ENCODE data around the gene PRRX2. TPM values are rescaled to one million over a fixed set of nuclear protein-coding genes. Genes with fewer than 3 reads are reported as not detected.

PRRX2 gene
- total and polyA plus RNA-seq, 7 donors = 0.46 to 4.7 (median 2.0) TPM; not detected in 1

DNA sequence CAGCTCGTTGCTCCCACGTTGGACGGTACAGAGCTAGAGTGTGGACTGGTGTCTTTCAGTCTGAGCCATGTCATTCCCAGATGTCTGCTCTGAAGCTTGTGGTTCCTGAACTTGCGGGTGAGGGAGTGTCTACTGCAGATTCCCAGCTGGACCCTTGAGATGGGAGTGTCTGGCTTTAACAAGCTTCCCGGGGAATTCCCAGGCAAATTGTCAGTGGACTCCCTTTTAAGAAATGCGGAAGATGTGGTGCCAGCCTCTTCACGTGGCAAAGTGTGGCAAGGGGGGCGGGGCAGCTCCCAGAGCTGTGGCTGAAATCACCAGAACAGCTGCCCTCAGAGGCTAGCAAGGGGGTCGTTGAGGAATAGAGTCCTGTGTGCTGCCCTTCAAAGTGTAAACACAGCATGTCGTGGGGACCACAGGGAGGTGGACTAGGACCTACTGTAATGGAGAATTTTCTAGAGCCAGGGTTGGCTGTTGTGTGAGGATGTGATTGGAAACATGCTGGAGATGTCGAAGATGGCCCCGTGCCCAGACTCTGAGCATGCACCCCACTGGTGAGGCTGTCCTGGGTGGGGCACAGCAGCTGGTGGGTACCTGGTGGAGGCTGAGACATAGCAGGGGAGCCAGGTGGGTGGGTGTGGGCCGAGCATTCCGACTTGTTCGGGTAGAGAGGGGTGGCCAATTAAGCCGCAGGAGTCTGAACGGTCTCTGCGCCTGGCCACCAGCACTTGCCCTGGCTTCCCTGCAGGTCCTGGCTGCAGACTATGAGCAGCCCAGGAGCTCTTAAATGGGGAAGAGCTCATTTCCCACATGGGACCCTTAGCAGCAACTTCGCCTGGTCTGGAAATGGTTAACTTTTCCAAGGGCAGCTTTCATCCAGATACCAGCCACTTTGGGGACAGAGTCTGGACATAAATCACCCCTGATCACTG is 37.4 kb downstream of the PRRX2 start:
- TF ChIP-seq POLR2A (IDR thresholded peaks at IDR 0.05) = no peak
- peak in 1 of 4 donors; percentile 5 for TF ChIP-seq POLR2AphosphoS5 (IDR thresholded peaks at IDR 0.05)
- H3K27ac ChIP-seq = peak overlapping the region; percentile 27 to 75 (median 60)
- WGBS, 2 donors = 26 to 51% methylated on average over 19 of the region's 19 CpGs
- H3K9me3 ChIP-seq = no peaks in the 10 kb centered on the region
- peak overlapping the region in 1 of 4 donors; percentile 2 for H3K4me3 ChIP-seq
- H3K27me3 ChIP-seq = peaks cover 0 to 19% (median 11%) of the 10 kb centered on the region in 3 donors
- peaks cover 0 to 33% (median 24%) of the 10 kb centered on the region in 4 donors for H3K4me1 ChIP-seq
- no peaks in the 10 kb centered on the region for H3K36me3 ChIP-seq
- DNase-seq = no peak
- intact Hi-C loops (cut with DNase I) = no loop called here

DNA sequence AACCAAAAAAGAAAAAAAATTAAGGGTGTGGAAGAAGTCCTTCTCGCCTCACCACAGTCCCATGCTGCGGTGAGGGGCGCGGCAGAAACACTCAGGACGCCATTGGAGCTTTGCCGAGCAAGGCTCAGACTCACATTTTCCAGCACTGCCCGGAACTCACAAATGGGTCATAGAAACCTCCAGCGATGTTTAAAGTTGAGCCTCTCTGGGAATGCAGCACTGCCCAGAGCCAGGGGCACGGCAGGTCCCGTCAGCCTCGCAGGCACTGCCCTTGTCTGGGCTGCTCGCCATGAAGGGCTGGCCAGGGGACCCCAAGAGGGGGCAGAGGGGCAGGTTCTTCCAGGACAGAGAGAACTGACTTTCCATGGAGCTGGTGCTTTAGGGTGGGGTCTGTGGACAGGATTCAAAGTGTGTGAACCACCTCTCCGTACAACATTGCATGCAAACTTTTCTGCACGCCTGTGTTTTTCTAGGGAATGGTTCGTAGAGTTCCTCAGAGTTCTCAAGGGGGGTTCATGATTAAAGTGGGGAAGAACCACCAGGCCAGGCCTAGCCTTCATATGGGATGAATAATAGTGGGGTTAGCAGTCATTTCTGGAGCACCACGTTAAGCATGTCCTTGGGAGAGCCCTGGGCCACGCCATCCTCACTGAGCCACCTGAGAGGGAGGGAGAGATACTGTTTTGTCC is 38.4 kb downstream of the PRRX2 start:
- TF ChIP-seq EP300 (IDR thresholded peaks at IDR 0.05) (no peak), POLR2A (IDR thresholded peaks at IDR 0.05) (no peak)
- TF ChIP-seq, protein P1, sequence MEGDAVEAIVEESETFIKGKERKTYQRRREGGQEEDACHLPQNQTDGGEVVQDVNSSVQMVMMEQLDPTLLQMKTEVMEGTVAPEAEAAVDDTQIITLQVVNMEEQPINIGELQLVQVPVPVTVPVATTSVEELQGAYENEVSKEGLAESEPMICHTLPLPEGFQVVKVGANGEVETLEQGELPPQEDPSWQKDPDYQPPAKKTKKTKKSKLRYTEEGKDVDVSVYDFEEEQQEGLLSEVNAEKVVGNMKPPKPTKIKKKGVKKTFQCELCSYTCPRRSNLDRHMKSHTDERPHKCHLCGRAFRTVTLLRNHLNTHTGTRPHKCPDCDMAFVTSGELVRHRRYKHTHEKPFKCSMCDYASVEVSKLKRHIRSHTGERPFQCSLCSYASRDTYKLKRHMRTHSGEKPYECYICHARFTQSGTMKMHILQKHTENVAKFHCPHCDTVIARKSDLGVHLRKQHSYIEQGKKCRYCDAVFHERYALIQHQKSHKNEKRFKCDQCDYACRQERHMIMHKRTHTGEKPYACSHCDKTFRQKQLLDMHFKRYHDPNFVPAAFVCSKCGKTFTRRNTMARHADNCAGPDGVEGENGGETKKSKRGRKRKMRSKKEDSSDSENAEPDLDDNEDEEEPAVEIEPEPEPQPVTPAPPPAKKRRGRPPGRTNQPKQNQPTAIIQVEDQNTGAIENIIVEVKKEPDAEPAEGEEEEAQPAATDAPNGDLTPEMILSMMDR (IDR thresholded peaks at IDR 0.05) = no peak
- peak; percentile 82 for DNase-seq
- peaks cover 0 to 10% (median 3%) of the 10 kb centered on the region in 3 donors for H3K27me3 ChIP-seq
- intact Hi-C loops (cut with DNase I) = no loop called here
- H3K27ac ChIP-seq = peak overlapping the region; percentile 27 to 75 (median 60)
- H3K4me1 ChIP-seq = peaks cover 0 to 26% (median 20%) of the 10 kb centered on the region in 4 donors
- H3K36me3 ChIP-seq = no peaks in the 10 kb centered on the region
- peak overlapping the region in 1 of 4 donors; percentile 2 for H3K4me3 ChIP-seq
- no peaks in the 10 kb centered on the region for H3K9me3 ChIP-seq
- 42 to 68% methylated on average over 17 of the region's 17 CpGs for WGBS, 2 donors

DNA sequence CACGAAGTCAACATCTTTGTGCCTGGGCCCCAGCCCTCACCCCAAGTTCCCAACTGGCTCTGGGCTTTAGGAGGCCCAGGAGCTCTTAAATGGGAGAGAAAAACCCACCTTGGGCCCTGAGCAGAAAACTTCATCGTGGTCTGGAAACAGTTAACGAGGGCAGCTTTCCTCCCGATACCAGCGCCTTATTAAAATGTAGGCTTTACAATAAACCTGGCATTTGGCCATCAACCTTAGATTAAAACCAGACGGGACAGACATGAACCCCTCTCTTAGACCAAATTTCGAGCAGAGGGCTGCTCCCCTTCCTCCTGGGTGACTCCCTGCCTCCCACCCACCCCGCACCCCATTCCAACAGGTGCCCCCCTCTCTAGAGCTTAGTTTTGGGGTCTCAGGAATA is 39.4 kb downstream of the PRRX2 start:
- Histone ChIP-seq H3K36me3 (no peaks in the 10 kb centered on the region), H3K27me3 (peaks cover 0 to 2% (median 0%) of the 10 kb centered on the region in 3 donors), H3K4me3 (no peak overlapping the region), H3K9me3 (no peaks in the 10 kb centered on the region), H3K27ac (peak overlapping the region in 1 of 4 donors; percentile 75), H3K4me1 (peaks cover 0 to 26% (median 20%) of the 10 kb centered on the region in 4 donors)
- 43 to 78% methylated on average over 8 of the region's 8 CpGs for WGBS, 2 donors
- TF ChIP-seq POLR2A (IDR thresholded peaks at IDR 0.05) (no peak), POLR2AphosphoS5 (IDR thresholded peaks at IDR 0.05) (no peak), EP300 (IDR thresholded peaks at IDR 0.05) (no peak)
- TF ChIP-seq, protein P1 (IDR thresholded peaks at IDR 0.05) = no peak
- no peak for DNase-seq
- intact Hi-C loops (cut with DNase I) = no loop called here

DNA sequence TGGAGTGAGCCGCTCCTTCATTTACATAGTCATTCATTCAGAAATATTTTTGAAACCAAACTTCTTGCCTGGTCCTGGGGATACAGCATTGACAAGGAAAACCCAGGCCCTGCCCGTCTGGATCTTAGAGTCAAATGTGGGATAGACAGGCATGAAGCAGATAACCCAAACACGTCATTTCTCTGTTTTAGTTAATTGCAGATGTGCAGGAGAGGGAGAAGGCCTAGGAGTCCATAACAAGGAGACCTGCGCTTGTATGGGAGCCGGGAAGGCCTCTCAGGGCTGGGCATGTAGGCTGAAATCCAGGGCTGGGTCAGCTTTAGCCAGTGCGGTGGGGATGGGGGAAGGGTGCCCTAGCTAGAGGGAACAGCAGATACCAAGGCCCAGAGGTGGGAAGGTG is 43.3 kb downstream of the PRRX2 start:
- Histone ChIP-seq H3K36me3 (no peaks in the 10 kb centered on the region), H3K4me1 (peaks cover 0 to 10% (median 6%) of the 10 kb centered on the region in 4 donors), H3K9me3 (no peaks in the 10 kb centered on the region), H3K27me3 (no peaks in the 10 kb centered on the region), H3K4me3 (no peak overlapping the region), H3K27ac (peak overlapping the region in 1 of 4 donors; percentile 78)
- TF ChIP-seq, protein P1 (IDR thresholded peaks at IDR 0.05) = no peak
- TF ChIP-seq POLR2AphosphoS5 (IDR thresholded peaks at IDR 0.05) = no peak
- TF ChIP-seq POLR2A (IDR thresholded peaks at IDR 0.05) = no peak
- no peak for TF ChIP-seq EP300 (IDR thresholded peaks at IDR 0.05)
- 85 to 91% methylated on average over 6 of the region's 6 CpGs for WGBS, 2 donors
- intact Hi-C loops (cut with DNase I) = no loop called here
- no peak for DNase-seq

Data from sigmoid colon (tissue), 7 donors.